Hepatocyte (in vitro differentiated cells): Measurements from ENCODE around the gene LSM10. TPM values are rescaled to one million over a fixed set of nuclear protein-coding genes. Genes with fewer than 3 reads are reported as not detected.

Source experiments
- DNase-seq: peaks from one replicate; pipeline ENCODE4 v3.0.0-alpha.2; 2016; ENCODE audit warnings: low spot score
- H2AFZ ChIP-seq: fragments of 200-600 bp; sonication (generic); 2 replicates; pipeline ENCODE4 v1.6.0; 2016; ENCODE audit warnings: antibody characterized with exemption, mild to moderate bottlenecking
- H3K27ac ChIP-seq: fragments of 200-600 bp; sonication (generic); 2 replicates; pipeline ENCODE4 v1.5.1; 2016; ENCODE audit warnings: mild to moderate bottlenecking
- H3K27me3 ChIP-seq: fragments of 200-600 bp; sonication (generic); 2 replicates; pipeline ENCODE4 v1.6.1; 2016
- H3K36me3 ChIP-seq: fragments of 200-600 bp; sonication (generic); replicated peaks from 2 replicates; pipeline ENCODE4 v1.5.1; 2016; ENCODE audit warnings: low read depth; ENCODE audit not compliant: insufficient read depth
- H3K4me1 ChIP-seq: fragments of 200-600 bp; sonication (generic); 2 replicates; pipeline ENCODE4 v1.5.1; 2016; ENCODE audit warnings: mild to moderate bottlenecking, moderate library complexity; ENCODE audit not compliant: insufficient read depth
- H3K4me2 ChIP-seq: fragments of 200-600 bp; sonication (generic); 2 replicates; pipeline ENCODE4 v1.6.0; 2016
- H3K4me3 ChIP-seq: fragments of 200-600 bp; sonication (generic); 2 replicates; pipeline ENCODE4 v1.5.1; 2016; ENCODE audit warnings: mild to moderate bottlenecking
- H3K79me2 ChIP-seq: fragments of 200-600 bp; sonication (generic); 2 replicates; pipeline ENCODE4 v1.6.0; 2017; ENCODE audit warnings: mild to moderate bottlenecking
- H3K9me2 ChIP-seq: fragments of 200-600 bp; sonication (generic); replicated peaks from 2 replicates; pipeline ENCODE4 v1.6.0; 2017; ENCODE audit warnings: mild to moderate bottlenecking; ENCODE audit not compliant: insufficient read depth
- H3K9me3 ChIP-seq: fragments of 200-600 bp; sonication (generic); 2 replicates; pipeline ENCODE4 v1.5.1; 2016; ENCODE audit warnings: low read depth, mild to moderate bottlenecking
- H4K20me1 ChIP-seq: fragments of 200-600 bp; sonication (generic); 2 replicates; pipeline ENCODE4 v1.6.0; 2016; ENCODE audit warnings: mild to moderate bottlenecking; ENCODE audit not compliant: insufficient read depth, poor library complexity, severe bottlenecking
- EZH2 ChIP-seq: fragments of 200-600 bp; sonication (generic); IDR thresholded peaks from 2 replicates; pipeline ENCODE4 v1.6.1; 2016; ENCODE audit warnings: antibody characterized with exemption, mild to moderate bottlenecking, borderline replicate concordance
- EZH2phosphoT487 ChIP-seq: fragments of 200-600 bp; sonication (generic); IDR thresholded peaks from one replicate; pipeline ENCODE4 v1.6.1; 2018; ENCODE audit warnings: antibody characterized with exemption, mild to moderate bottlenecking, low read depth, moderate library complexity; ENCODE audit not compliant: unreplicated experiment, severe bottlenecking
- WGBS: methylation state at CpG from one replicate; pipeline ENCODE4 v1.1.6; 2016; ENCODE audit warnings: low lambda C conversion rate; ENCODE audit errors: missing lambda C conversion rate; 5-methylcytosine and 5-hydroxymethylcytosine counted together
- polyA plus RNA-seq: library from polyadenylated mRNA; unstranded; fragments of >200 nt; fragmentation: Nextera tagmentation; extraction: Ambion mirVana; gene quantifications from 2 replicates; pipeline ENCODE4 v1.2.1, GENCODE V29; 2016
- total RNA-seq: library from RNA; depleted of rRNA; stranded (reverse); fragments of >200 nt; gene quantifications from 2 replicates; pipeline ENCODE4 v1.2.3, GENCODE V29; 2014
- TF ChIP-seq, protein P1 (sequence below): fragments of 200-600 bp; sonication (generic); IDR thresholded peaks from 2 replicates; pipeline ENCODE4 v1.5.1; 2016; ENCODE audit warnings: antibody characterized with exemption, mild to moderate bottlenecking; ENCODE audit not compliant: poor library complexity

The LSM10 gene
- total and polyA plus RNA-seq, 2 experiments from 2014 or later = 9.4 to 63.9 TPM

GRCh38 chr1:36401602-36402503 lies 4.1 kb upstream of the LSM10 start:
- no peak overlapping the region for H2AFZ ChIP-seq

DNA sequence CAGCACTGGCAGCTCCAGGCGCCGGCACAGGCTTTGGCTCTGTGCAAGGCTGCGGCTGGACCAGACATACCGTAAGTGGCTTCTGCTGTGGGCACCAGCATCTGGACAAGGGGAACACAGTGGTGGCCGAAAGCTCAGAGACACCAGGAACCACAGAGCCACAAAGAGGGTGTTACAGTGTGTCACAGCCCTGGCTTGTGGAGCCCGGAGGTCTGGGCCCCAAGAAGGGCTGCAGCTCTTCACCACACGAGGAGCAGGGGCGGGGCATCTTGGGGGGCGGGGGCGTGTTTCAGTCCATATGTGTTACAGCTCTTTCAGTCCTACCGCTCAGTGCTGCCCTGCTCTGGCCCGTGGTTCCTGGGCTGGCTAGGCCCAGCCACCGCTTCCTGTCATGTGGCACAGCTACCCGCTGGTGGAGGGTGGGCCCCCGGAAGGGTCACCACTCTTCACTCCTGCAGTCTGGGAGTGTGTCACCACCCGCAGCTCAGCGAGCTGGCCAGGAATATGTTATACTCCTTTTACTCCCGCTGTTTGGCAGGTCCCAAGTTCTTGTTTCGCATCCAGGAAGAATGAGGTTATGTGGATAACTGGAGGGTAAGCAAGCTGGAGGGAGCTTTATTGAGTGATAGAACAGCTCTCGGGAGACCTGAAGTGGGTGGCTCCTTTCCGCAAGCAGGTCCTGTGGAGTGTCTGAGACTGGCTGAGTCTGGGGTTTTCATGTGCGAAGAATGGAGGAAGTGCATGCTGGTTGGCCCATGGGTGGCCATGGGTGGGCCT lies 3.3 kb upstream of the LSM10 start:
- H2AFZ ChIP-seq = peak overlapping the region; percentile 68
- H3K9me2 ChIP-seq = no peaks in the 10 kb centered on the region
- 13% methylated on average over 22 of the region's 22 CpGs for WGBS
- peak overlapping the region; percentile 72 for H3K4me2 ChIP-seq
- peak; percentile 97 for DNase-seq
- H3K79me2 ChIP-seq = peaks cover 28% of the 10 kb centered on the region
- no peak for TF ChIP-seq EZH2
- H3K36me3 ChIP-seq = no peaks in the 10 kb centered on the region
- H3K4me3 ChIP-seq = peak overlapping the region; percentile 22
- H3K9me3 ChIP-seq = no peaks in the 10 kb centered on the region
- H4K20me1 ChIP-seq = no peaks in the 10 kb centered on the region
- peak overlapping the region; percentile 95 for H3K27ac ChIP-seq
- H3K4me1 ChIP-seq = peaks cover 17% of the 10 kb centered on the region
- no peaks in the 10 kb centered on the region for H3K27me3 ChIP-seq

More at GRCh38 chr1:36401602-36402503, 4.1 kb upstream of the LSM10 start:
- no peak for TF ChIP-seq EZH2phosphoT487
- TF ChIP-seq EZH2 = no peak
- TF ChIP-seq, protein P1, sequence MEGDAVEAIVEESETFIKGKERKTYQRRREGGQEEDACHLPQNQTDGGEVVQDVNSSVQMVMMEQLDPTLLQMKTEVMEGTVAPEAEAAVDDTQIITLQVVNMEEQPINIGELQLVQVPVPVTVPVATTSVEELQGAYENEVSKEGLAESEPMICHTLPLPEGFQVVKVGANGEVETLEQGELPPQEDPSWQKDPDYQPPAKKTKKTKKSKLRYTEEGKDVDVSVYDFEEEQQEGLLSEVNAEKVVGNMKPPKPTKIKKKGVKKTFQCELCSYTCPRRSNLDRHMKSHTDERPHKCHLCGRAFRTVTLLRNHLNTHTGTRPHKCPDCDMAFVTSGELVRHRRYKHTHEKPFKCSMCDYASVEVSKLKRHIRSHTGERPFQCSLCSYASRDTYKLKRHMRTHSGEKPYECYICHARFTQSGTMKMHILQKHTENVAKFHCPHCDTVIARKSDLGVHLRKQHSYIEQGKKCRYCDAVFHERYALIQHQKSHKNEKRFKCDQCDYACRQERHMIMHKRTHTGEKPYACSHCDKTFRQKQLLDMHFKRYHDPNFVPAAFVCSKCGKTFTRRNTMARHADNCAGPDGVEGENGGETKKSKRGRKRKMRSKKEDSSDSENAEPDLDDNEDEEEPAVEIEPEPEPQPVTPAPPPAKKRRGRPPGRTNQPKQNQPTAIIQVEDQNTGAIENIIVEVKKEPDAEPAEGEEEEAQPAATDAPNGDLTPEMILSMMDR = no peak
- Histone ChIP-seq H4K20me1 (no peaks in the 10 kb centered on the region), H3K36me3 (no peaks in the 10 kb centered on the region), H3K9me3 (no peaks in the 10 kb centered on the region), H3K4me2 (peak overlapping the region; percentile 72), H3K9me2 (no peaks in the 10 kb centered on the region), H3K79me2 (peaks cover 20% of the 10 kb centered on the region), H3K4me3 (no peak overlapping the region), H3K27ac (peak overlapping the region; percentile 95), H3K27me3 (no peaks in the 10 kb centered on the region), H3K4me1 (peaks cover 10% of the 10 kb centered on the region)
- DNase-seq = no peak
- 89% methylated on average over 12 of the region's 12 CpGs for WGBS

- Histone ChIP-seq H3K27me3 (no peaks in the 10 kb centered on the region), H3K9me2 (no peaks in the 10 kb centered on the region), H3K9me3 (no peaks in the 10 kb centered on the region), H3K4me1 (peaks cover 17% of the 10 kb centered on the region), H3K4me2 (peak overlapping the region; percentile 72), H3K79me2 (peaks cover 33% of the 10 kb centered on the region), H3K4me3 (no peak overlapping the region), H4K20me1 (no peaks in the 10 kb centered on the region), H2AFZ (peak overlapping the region; percentile 68), H3K36me3 (no peaks in the 10 kb centered on the region), H3K27ac (peak overlapping the region; percentile 95)
- TF ChIP-seq, protein P1 = no peak
- no peak for TF ChIP-seq EZH2
- TF ChIP-seq EZH2phosphoT487 = no peak
- DNase-seq = no peak
- 69% methylated on average over 10 of the region's 10 CpGs for WGBS
Measured at GRCh38 chr1:36400514-36400824, 2.8 kb upstream of the LSM10 start.
